Natural killer cell (primary cell): Measurements from ENCODE around the gene ZNF324B. TPM values are rescaled to one million over a fixed set of nuclear protein-coding genes. Genes with fewer than 3 reads are reported as not detected.

ENCODE experiments used
- ATAC-seq, 3 donors: fragments of 150-1000 bp in 2 of 3; fragments of 200-7000 bp in 1 of 3; cut with Tn5 transposase; 1 replicate in 1 of 3; 2 replicates in 2 of 3; pipeline ENCODE4 v1.10.0; 2021; ENCODE audit warnings: mild to moderate bottlenecking in 2 of 3, moderate library complexity in 2 of 3
- DNase-seq, 2 donors: peaks; one replicate each; pipeline versions ENCODE4 v3.0.0 to v3.0.0-alpha.2; 2013 to 2021; ENCODE audit warnings: mixed read lengths in 1 of 2
- H3K27ac ChIP-seq: one replicate; pipeline ENCODE4 v1.5.1; 2013; ENCODE audit warnings: mild to moderate bottlenecking, low read length
- H3K27me3 ChIP-seq: one replicate; pipeline ENCODE4 v1.6.1; 2013; ENCODE audit warnings: low read length; ENCODE audit not compliant: control insufficient read depth, insufficient read depth
- H3K36me3 ChIP-seq: one replicate; pipeline ENCODE4 v1.6.1; 2013; ENCODE audit warnings: low read length; ENCODE audit not compliant: control insufficient read depth, insufficient read depth
- H3K4me1 ChIP-seq: one replicate; pipeline ENCODE4 v1.6.1; 2013; ENCODE audit warnings: low read length; ENCODE audit not compliant: control insufficient read depth, insufficient read depth
- H3K4me3 ChIP-seq: one replicate; pipeline ENCODE4 v1.5.1; 2013; ENCODE audit warnings: low read length
- H3K9me3 ChIP-seq: one replicate; pipeline ENCODE4 v1.6.1; 2013; ENCODE audit warnings: low read length; ENCODE audit not compliant: control insufficient read depth, insufficient read depth
- H3K27ac Mint-ChIP-seq, 2 donors: one replicate each; pipeline ENCODE4 v1.8.0; 2022; ENCODE audit warnings: mild to moderate bottlenecking in 2 of 2, mixed read lengths in 2 of 2, moderate library complexity in 1 of 2
- H3K27me3 Mint-ChIP-seq, 2 donors: one replicate each; pipeline ENCODE4 v1.8.0; 2022; ENCODE audit warnings: low read depth in 2 of 2, mixed read lengths in 2 of 2
- H3K36me3 Mint-ChIP-seq: one replicate; pipeline ENCODE4 v1.8.0; 2022; ENCODE audit warnings: mixed read lengths
- H3K4me1 Mint-ChIP-seq, 2 donors: one replicate each; pipeline ENCODE4 v1.8.0; 2022; ENCODE audit warnings: mixed read lengths in 2 of 2
- H3K4me3 Mint-ChIP-seq: one replicate; pipeline ENCODE4 v1.8.0; 2022; ENCODE audit warnings: mild to moderate bottlenecking, moderate library complexity, mixed read lengths
- H3K9me3 Mint-ChIP-seq, 2 donors: one replicate each; pipeline ENCODE4 v1.8.0; 2022; ENCODE audit warnings: mixed read lengths in 2 of 2
- WGBS: methylation state at CpG from one replicate; pipeline ENCODE4 v1.1.7; 2013; ENCODE audit warnings: missing lambda C conversion rate; ENCODE audit not compliant: insufficient coverage; 5-methylcytosine and 5-hydroxymethylcytosine counted together
- intact Hi-C: fragments of 100-400 bp; cut with micrococcal nuclease; formaldehyde crosslinking; loops from one replicate; pipeline ENCODE4 v1.14.2; 2022
- total RNA-seq, 4 donors: library from RNA; stranded (reverse); fragments of 120-200 nt in 1 of 4; gene quantifications; one replicate each; pipeline versions ENCODE4 v1.2.3 to v1.2.4, GENCODE V29; 2013 to 2022
- TF ChIP-seq, protein P1 (sequence below): fragments of 200-600 bp; IDR thresholded peaks from one replicate; pipeline ENCODE4 v1.8.0; 2022; ENCODE audit warnings: antibody characterized with exemption

The ZNF324B gene
- total RNA-seq, 3 donors from 2014 or later (not counting 1 experiment from before 2014, with no cell fraction given), result 10.4 to 11.4 (median 11.4) TPM

DNA sequence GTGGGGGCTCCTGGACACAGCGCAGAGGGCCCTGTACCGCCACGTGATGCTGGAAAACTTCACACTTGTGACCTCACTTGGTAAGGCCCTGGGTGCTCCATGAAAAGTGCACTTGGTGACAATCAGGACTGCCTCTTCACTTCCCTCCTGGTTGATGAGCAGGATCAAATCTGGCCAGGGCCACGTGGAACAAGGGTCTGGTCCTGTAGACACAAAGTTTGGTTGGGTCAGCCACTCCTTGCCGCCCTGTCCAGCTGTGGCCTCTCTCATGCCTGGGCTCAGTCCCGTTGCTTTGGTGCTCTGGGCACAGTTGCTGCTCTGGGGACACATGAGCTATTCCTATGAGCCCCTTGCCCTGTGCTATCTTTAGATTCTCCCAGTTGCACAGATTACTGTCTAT is 2.3 kb downstream of the ZNF324B start:
- H3K4me3 Mint-ChIP-seq, result peak overlapping the region; percentile 60
- TF ChIP-seq, protein P1, sequence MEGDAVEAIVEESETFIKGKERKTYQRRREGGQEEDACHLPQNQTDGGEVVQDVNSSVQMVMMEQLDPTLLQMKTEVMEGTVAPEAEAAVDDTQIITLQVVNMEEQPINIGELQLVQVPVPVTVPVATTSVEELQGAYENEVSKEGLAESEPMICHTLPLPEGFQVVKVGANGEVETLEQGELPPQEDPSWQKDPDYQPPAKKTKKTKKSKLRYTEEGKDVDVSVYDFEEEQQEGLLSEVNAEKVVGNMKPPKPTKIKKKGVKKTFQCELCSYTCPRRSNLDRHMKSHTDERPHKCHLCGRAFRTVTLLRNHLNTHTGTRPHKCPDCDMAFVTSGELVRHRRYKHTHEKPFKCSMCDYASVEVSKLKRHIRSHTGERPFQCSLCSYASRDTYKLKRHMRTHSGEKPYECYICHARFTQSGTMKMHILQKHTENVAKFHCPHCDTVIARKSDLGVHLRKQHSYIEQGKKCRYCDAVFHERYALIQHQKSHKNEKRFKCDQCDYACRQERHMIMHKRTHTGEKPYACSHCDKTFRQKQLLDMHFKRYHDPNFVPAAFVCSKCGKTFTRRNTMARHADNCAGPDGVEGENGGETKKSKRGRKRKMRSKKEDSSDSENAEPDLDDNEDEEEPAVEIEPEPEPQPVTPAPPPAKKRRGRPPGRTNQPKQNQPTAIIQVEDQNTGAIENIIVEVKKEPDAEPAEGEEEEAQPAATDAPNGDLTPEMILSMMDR, result no peak
- H3K36me3 Mint-ChIP-seq, result no peaks in the 10 kb centered on the region
- H3K27me3 Mint-ChIP-seq, result peaks cover 7 to 14% of the 10 kb centered on the region in 2 donors
- H3K27ac ChIP-seq, result no peak overlapping the region
- peaks cover 15% of the 10 kb centered on the region for H3K4me1 ChIP-seq
- H3K27me3 ChIP-seq, result no peaks in the 10 kb centered on the region
- peak overlapping the region in 1 of 2 donors; percentile 17 for H3K27ac Mint-ChIP-seq
- H3K4me3 ChIP-seq, result no peak overlapping the region
- peaks cover 19 to 26% of the 10 kb centered on the region in 2 donors for H3K4me1 Mint-ChIP-seq
- DNase-seq (no peak), ATAC-seq (no peak)
- intact Hi-C loops, result no loop called here
- H3K9me3 Mint-ChIP-seq, result no peaks in the 10 kb centered on the region
- peaks cover 2% of the 10 kb centered on the region for H3K36me3 ChIP-seq
- 98% methylated on average over 6 of the region's 6 CpGs for WGBS
- H3K9me3 ChIP-seq, result peaks cover 7% of the 10 kb centered on the region

DNA sequence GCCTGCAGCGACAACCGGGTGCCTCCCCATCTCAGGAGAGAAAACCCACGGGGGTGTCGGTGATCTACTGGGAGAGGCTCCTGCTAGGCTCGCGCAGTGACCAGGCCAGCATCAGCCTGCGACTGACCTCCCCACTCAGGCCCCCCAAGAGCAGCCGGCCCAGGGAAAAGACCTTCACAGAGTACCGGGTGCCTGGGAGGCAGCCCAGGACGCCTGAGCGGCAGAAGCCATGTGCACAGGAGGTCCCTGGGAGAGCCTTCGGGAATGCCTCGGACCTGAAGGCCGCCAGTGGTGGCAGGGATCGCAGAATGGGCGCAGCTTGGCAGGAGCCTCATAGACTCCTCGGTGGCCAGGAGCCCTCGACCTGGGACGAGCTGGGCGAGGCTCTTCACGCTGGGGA is 3.9 kb downstream of the ZNF324B start:
- Mint-ChIP-seq H3K4me3 (no peak overlapping the region), H3K27ac (no peak overlapping the region), H3K9me3 (no peaks in the 10 kb centered on the region), H3K4me1 (peaks cover 19 to 26% of the 10 kb centered on the region in 2 donors), H3K27me3 (peaks cover 0 to under 1% of the 10 kb centered on the region in 2 donors), H3K36me3 (no peaks in the 10 kb centered on the region)
- H3K4me3 ChIP-seq, result no peak overlapping the region
- no peak overlapping the region for H3K27ac ChIP-seq
- ATAC-seq (no peak), DNase-seq (no peak)
- no peaks in the 10 kb centered on the region for H3K27me3 ChIP-seq
- H3K36me3 ChIP-seq, result peaks cover 2% of the 10 kb centered on the region
- WGBS, result 96% methylated on average over 17 of the region's 21 CpGs
- no peaks in the 10 kb centered on the region for H3K9me3 ChIP-seq
- peaks cover 15% of the 10 kb centered on the region for H3K4me1 ChIP-seq
- TF ChIP-seq, protein P1, result no peak
- intact Hi-C loops, result no loop called here

DNA sequence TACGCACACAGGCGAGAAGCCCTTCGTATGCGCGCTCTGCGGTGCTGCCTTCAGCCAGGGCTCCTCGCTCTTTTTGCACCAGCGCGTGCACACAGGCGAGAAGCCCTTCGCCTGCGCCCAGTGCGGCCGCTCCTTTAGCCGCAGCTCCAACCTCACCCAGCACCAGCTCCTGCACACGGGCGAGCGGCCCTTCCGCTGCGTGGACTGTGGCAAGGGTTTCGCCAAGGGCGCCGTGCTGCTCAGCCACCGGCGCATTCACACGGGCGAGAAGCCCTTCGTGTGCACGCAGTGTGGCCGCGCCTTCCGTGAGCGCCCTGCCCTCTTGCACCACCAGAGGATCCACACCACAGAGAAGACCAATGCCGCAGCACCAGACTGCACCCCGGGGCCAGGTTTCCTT is 4.7 kb downstream of the ZNF324B start:
- DNase-seq, result no peak
- Mint-ChIP-seq H3K27ac (no peak overlapping the region), H3K4me3 (no peak overlapping the region), H3K9me3 (no peaks in the 10 kb centered on the region), H3K27me3 (no peaks in the 10 kb centered on the region), H3K36me3 (no peaks in the 10 kb centered on the region), H3K4me1 (peaks cover 11 to 20% of the 10 kb centered on the region in 2 donors)
- Histone ChIP-seq H3K36me3 (peaks cover 2% of the 10 kb centered on the region), H3K9me3 (no peaks in the 10 kb centered on the region), H3K27ac (no peak overlapping the region), H3K4me1 (peaks cover 12% of the 10 kb centered on the region), H3K4me3 (no peak overlapping the region), H3K27me3 (no peaks in the 10 kb centered on the region)
- 97% methylated on average over 35 of the region's 35 CpGs for WGBS
- ATAC-seq, result no peak
- intact Hi-C loops, result no loop called here
- TF ChIP-seq, protein P1, result no peak

DNA sequence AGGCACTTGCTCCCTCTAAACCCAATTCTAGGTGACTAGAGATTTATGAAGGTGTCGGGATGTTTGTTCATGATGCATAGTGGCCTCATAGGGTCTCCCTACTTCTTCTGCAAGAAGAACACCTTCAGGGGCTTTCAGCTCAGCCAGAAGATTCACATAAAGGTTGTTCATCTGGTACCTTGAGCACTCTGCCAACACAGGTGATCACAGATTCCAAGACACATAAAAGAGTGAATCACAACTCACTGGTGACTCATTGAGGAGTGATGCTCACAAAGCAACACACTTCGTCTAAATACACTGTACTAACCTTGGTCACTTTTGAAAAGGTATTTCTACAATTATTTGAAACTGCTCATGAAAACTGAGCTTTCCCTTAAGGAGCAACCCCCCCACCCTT is 8.6 kb downstream of the ZNF324B start:
- intact Hi-C loops, result no loop called here
- TF ChIP-seq, protein P1, result no peak
- Mint-ChIP-seq H3K9me3 (no peaks in the 10 kb centered on the region), H3K27me3 (no peaks in the 10 kb centered on the region), H3K4me3 (no peak overlapping the region), H3K4me1 (no peaks in the 10 kb centered on the region), H3K36me3 (no peaks in the 10 kb centered on the region), H3K27ac (peak overlapping the region in 1 of 2 donors; percentile 13)
- Histone ChIP-seq H3K9me3 (no peaks in the 10 kb centered on the region), H3K36me3 (peaks cover 2% of the 10 kb centered on the region), H3K27ac (no peak overlapping the region), H3K4me1 (no peaks in the 10 kb centered on the region), H3K27me3 (no peaks in the 10 kb centered on the region), H3K4me3 (no peak overlapping the region)
- 77% methylated on average over 2 of the region's 2 CpGs for WGBS
- no peak for DNase-seq
- no peak for ATAC-seq
